ENCODE data around the gene ZNF672. TPM values are rescaled to one million over a fixed set of nuclear protein-coding genes. Genes with fewer than 3 reads are reported as not detected.
"Not testable (repeated sequence)": the region's sequence is repeated elsewhere in the genome, so short reads cannot be mapped to it uniquely, and the experiment has no call there.

The ZNF672 gene
- total RNA-seq, 1 donor from 2014 or later, result 43.4 TPM

GRCh38 chr1:248812736-248813425, 25.1 kb upstream of the ZNF672 start:
- no peak for DNase-seq (ENCODE audit: low read depth)

- DNase-seq (ENCODE audit: low read depth), result no peak
Observed at GRCh38 chr1:248813546-248813945, 24.5 kb upstream of the ZNF672 start.

GRCh38 chr1:248814351-248814750, 23.7 kb upstream of the ZNF672 start:
- no peak for DNase-seq (ENCODE audit: low read depth)

GRCh38 chr1:248815407-248816034, 22.5 kb upstream of the ZNF672 start:
- no peak for DNase-seq (ENCODE audit: low read depth)

GRCh38 chr1:248816042-248816851, 21.8 kb upstream of the ZNF672 start:
- DNase-seq (ENCODE audit: low read depth), result no peak

GRCh38 chr1:248817065-248817464, 21.0 kb upstream of the ZNF672 start:
- no peak for DNase-seq (ENCODE audit: low read depth)

- DNase-seq (ENCODE audit: low read depth), result no peak
Observed at GRCh38 chr1:248818505-248819374, 19.3 kb upstream of the ZNF672 start.

GRCh38 chr1:248820041-248820585, 17.9 kb upstream of the ZNF672 start:
- no peak for DNase-seq (ENCODE audit: low read depth)

- DNase-seq (ENCODE audit: low read depth), result peak; percentile 78
Observed at GRCh38 chr1:248821101-248821500, 16.9 kb upstream of the ZNF672 start.

GRCh38 chr1:248821641-248822040, 16.4 kb upstream of the ZNF672 start:
- DNase-seq (ENCODE audit: low read depth), result no peak

GRCh38 chr1:248822148-248823032, 15.6 kb upstream of the ZNF672 start:
- no peak for DNase-seq (ENCODE audit: low read depth)

GRCh38 chr1:248823517-248824001, 14.5 kb upstream of the ZNF672 start:
- peak; percentile 83 for DNase-seq (ENCODE audit: low read depth)

- DNase-seq (ENCODE audit: low read depth), result no peak
Observed at GRCh38 chr1:248824301-248824700, 13.7 kb upstream of the ZNF672 start.

GRCh38 chr1:248824701-248825100, 13.3 kb upstream of the ZNF672 start:
- DNase-seq (ENCODE audit: low read depth), result no peak

GRCh38 chr1:248825136-248825535, 12.9 kb upstream of the ZNF672 start:
- no peak for DNase-seq (ENCODE audit: low read depth)

- no peak for DNase-seq (ENCODE audit: low read depth)
Observed at GRCh38 chr1:248825573-248825908, 12.5 kb upstream of the ZNF672 start.

GRCh38 chr1:248825909-248826760, 11.9 kb upstream of the ZNF672 start, which contains the start of gene SH3BP5L:
SH3BP5L (minus strand) TSS chr1:248825915; CDS start chr1:248824935, 980 bp downstream.
- peak; percentile 97 for DNase-seq (ENCODE audit: low read depth)

GRCh38 chr1:248828845-248829244, 9.2 kb upstream of the ZNF672 start:
- no peak for DNase-seq (ENCODE audit: low read depth)

- DNase-seq (ENCODE audit: low read depth), result not testable (repeated sequence)
Observed at GRCh38 chr1:248830718-248831017, 7.4 kb upstream of the ZNF672 start.

Data from myocyte (in vitro differentiated cells).